Measurements from ENCODE around the gene SLC6A19.

GRCh38 chr5:1257841-1258240 is 56.4 kb downstream of the SLC6A19 start:
- TF ChIP-seq CTCF (conservative IDR thresholded peaks at IDR 0.05; ENCODE audit: low read depth, low read length) = no peak
- no peak for TF ChIP-seq EZH2 (IDR thresholded peaks at IDR 0.05; ENCODE audit: low read length, unreplicated experiment)
- TF ChIP-seq EZH2phosphoT487 (IDR thresholded peaks at IDR 0.05; ENCODE audit: borderline replicate concordance, low read length) = no peak
